ENCODE measurements around the gene ANKS1B. TPM values are rescaled to one million over a fixed set of nuclear protein-coding genes. Genes with fewer than 3 reads are reported as not detected.

The ANKS1B gene
- polyA plus RNA-seq, 3 donors, result not detected

- Histone ChIP-seq H3K4me1 (ENCODE audit: control insufficient read depth in 1 of 2, insufficient read depth in 2 of 2, low read length in 2 of 2) (no peaks in the 10 kb centered on the region), H3K36me3 (replicated peaks in 1 of 2; ENCODE audit: control insufficient read depth in 1 of 2, insufficient read depth in 2 of 2, low read length in 2 of 2) (no peaks in the 10 kb centered on the region), H3K79me2 (ENCODE audit: insufficient read depth, low read length) (no peaks in the 10 kb centered on the region), H3K4me3 (replicated peaks in 1 of 3; ENCODE audit: low read depth in 2 of 3, low read length in 3 of 3) (no peak overlapping the region), H3K9ac (ENCODE audit: insufficient read depth, low read length, poor library complexity, severe bottlenecking) (no peak overlapping the region), H4K20me1 (ENCODE audit: insufficient read depth, low read length) (no peaks in the 10 kb centered on the region), H3K27ac (ENCODE audit: low read depth in 1 of 2, low read length in 2 of 2) (no peak overlapping the region), H3K4me2 (replicated peaks; ENCODE audit: extremely low read depth, low read length, poor library complexity, severe bottlenecking) (no peak overlapping the region), H3K9me3 (replicated peaks in 1 of 2; ENCODE audit: control insufficient read depth in 1 of 2, insufficient read depth in 1 of 2, low read length in 2 of 2) (peaks cover 5 to 10% of the 10 kb centered on the region in 2 donors), H3K27me3 (ENCODE audit: control insufficient read depth in 2 of 2, insufficient read depth in 2 of 2, low read length in 2 of 2) (no peaks in the 10 kb centered on the region), H2AFZ (ENCODE audit: insufficient read depth, low read depth, low read length, poor library complexity, severe bottlenecking) (no peak overlapping the region)
- H3K36me3 Mint-ChIP-seq, result no peaks in the 10 kb centered on the region
- no peak overlapping the region for H3K4me3 Mint-ChIP-seq
- H3K27me3 Mint-ChIP-seq (ENCODE audit: low read depth in 3 of 3), result no peaks in the 10 kb centered on the region
- no peak overlapping the region for H3K27ac Mint-ChIP-seq
- no peak for TF ChIP-seq CTCF (IDR thresholded peaks at IDR 0.05)
- WGBS (ENCODE audit: insufficient coverage), result no CpG with 5 or more reads among the region's 3 CpGs
- DNase-seq, result no peak
- H3K9me3 Mint-ChIP-seq, result peaks cover 0 to 8% (median 0%) of the 10 kb centered on the region in 7 donors
- H3K4me1 Mint-ChIP-seq, result no peaks in the 10 kb centered on the region
- intact Hi-C loops (cut with micrococcal nuclease), result no loop called here
Observed at GRCh38 chr12:99783421-99783820, 201.3 kb downstream of the ANKS1B start.

- no peak for DNase-seq
- intact Hi-C loops (cut with micrococcal nuclease), result no loop called here
- H3K27ac ChIP-seq (ENCODE audit: low read depth in 1 of 2, low read length in 2 of 2), result no peak overlapping the region
- H4K20me1 ChIP-seq (ENCODE audit: insufficient read depth, low read length), result no peaks in the 10 kb centered on the region
- H3K4me2 ChIP-seq (replicated peaks; ENCODE audit: extremely low read depth, low read length, poor library complexity, severe bottlenecking), result no peak overlapping the region
- no peak overlapping the region for H3K4me3 Mint-ChIP-seq
- H3K36me3 Mint-ChIP-seq, result no peaks in the 10 kb centered on the region
- H3K9ac ChIP-seq (ENCODE audit: insufficient read depth, low read length, poor library complexity, severe bottlenecking), result no peak overlapping the region
- no peak overlapping the region for H3K27ac Mint-ChIP-seq
- H3K4me1 Mint-ChIP-seq, result no peaks in the 10 kb centered on the region
- no peak overlapping the region for H3K4me3 ChIP-seq (replicated peaks in 1 of 3; ENCODE audit: low read depth in 2 of 3, low read length in 3 of 3)
- H3K9me3 ChIP-seq (replicated peaks in 1 of 2; ENCODE audit: control insufficient read depth in 1 of 2, insufficient read depth in 1 of 2, low read length in 2 of 2), result no peaks in the 10 kb centered on the region
- H3K79me2 ChIP-seq (ENCODE audit: insufficient read depth, low read length), result no peaks in the 10 kb centered on the region
- no peak for TF ChIP-seq CTCF (IDR thresholded peaks at IDR 0.05)
- H3K9me3 Mint-ChIP-seq, result no peaks in the 10 kb centered on the region
- H3K27me3 Mint-ChIP-seq (ENCODE audit: low read depth in 3 of 3), result peaks cover 0 to 2% (median 0%) of the 10 kb centered on the region in 3 donors
- no peaks in the 10 kb centered on the region for H3K27me3 ChIP-seq (ENCODE audit: control insufficient read depth in 2 of 2, insufficient read depth in 2 of 2, low read length in 2 of 2)
- H3K4me1 ChIP-seq (ENCODE audit: control insufficient read depth in 1 of 2, insufficient read depth in 2 of 2, low read length in 2 of 2), result no peaks in the 10 kb centered on the region
- no peak overlapping the region for H2AFZ ChIP-seq (ENCODE audit: insufficient read depth, low read depth, low read length, poor library complexity, severe bottlenecking)
- no peaks in the 10 kb centered on the region for H3K36me3 ChIP-seq (replicated peaks in 1 of 2; ENCODE audit: control insufficient read depth in 1 of 2, insufficient read depth in 2 of 2, low read length in 2 of 2)
- no CpG with 5 or more reads among the region's 3 CpGs for WGBS (ENCODE audit: insufficient coverage)
Observed at GRCh38 chr12:99772274-99772673, 212.5 kb downstream of the ANKS1B start.

Measured in CD14-positive monocyte (primary cell).